Karpas-422 (cell line): ENCODE results near the gene GPR142. TPM values are rescaled to one million over a fixed set of nuclear protein-coding genes. Genes with fewer than 3 reads are reported as not detected.
"Not testable (repeated sequence)": the region's sequence is repeated elsewhere in the genome, so short reads cannot be mapped to it uniquely, and the experiment has no call there.

ENCODE experiments used
- DNase-seq: peaks from one replicate; pipeline ENCODE4 v3.0.0-alpha.2; 2015
- H2AFZ ChIP-seq: fragments of 200-600 bp; sonication (generic); 2 replicates; pipeline ENCODE4 v1.6.1; 2014; ENCODE audit warnings: antibody characterized with exemption, low read length, mixed read lengths
- H3K27ac ChIP-seq: fragments of 200-600 bp; sonication (generic); 2 replicates; pipeline ENCODE4 v1.5.1; 2014; ENCODE audit warnings: mild to moderate bottlenecking, low read length, moderate library complexity
- H3K27me3 ChIP-seq: fragments of 200-600 bp; sonication (generic); 2 replicates; pipeline ENCODE4 v1.6.1; 2014; ENCODE audit warnings: low read length, mixed read lengths
- H3K36me3 ChIP-seq: fragments of 200-600 bp; sonication (generic); 2 replicates; pipeline ENCODE4 v1.6.1; 2014; ENCODE audit warnings: low read length, mixed read lengths; ENCODE audit not compliant: insufficient read depth
- H3K4me1 ChIP-seq: fragments of 200-600 bp; sonication (generic); 2 replicates; pipeline ENCODE4 v1.6.1; 2014; ENCODE audit warnings: mild to moderate bottlenecking, low read length, mixed read lengths
- H3K4me2 ChIP-seq: fragments of 200-600 bp; sonication (generic); 2 replicates; pipeline ENCODE4 v1.6.1; 2014; ENCODE audit warnings: low read length, low read depth, mild to moderate bottlenecking; ENCODE audit not compliant: poor library complexity, severe bottlenecking
- H3K4me3 ChIP-seq: fragments of 200-600 bp; sonication (generic); 2 replicates; pipeline ENCODE4 v1.5.1; 2014; ENCODE audit warnings: mild to moderate bottlenecking, antibody characterized with exemption, low read length, mixed read lengths
- H3K79me2 ChIP-seq: fragments of 200-600 bp; sonication (generic); 2 replicates; pipeline ENCODE4 v1.6.1; 2014; ENCODE audit warnings: mild to moderate bottlenecking, low read length, mixed read lengths
- H3K9ac ChIP-seq: fragments of 200-600 bp; sonication (generic); 2 replicates; pipeline ENCODE4 v1.6.0; 2014; ENCODE audit warnings: low read length
- H3K9me2 ChIP-seq: fragments of 200-600 bp; sonication (generic), shearing (Covaris generic); replicated peaks from 2 replicates; pipeline ENCODE4 v1.6.0; 2014; ENCODE audit warnings: mild to moderate bottlenecking, low read length, moderate library complexity; ENCODE audit not compliant: insufficient read depth
- H3K9me3 ChIP-seq: fragments of 300-700, 200-600 bp; sonication (generic); 2 replicates; pipeline ENCODE4 v1.6.1; 2014; ENCODE audit warnings: low read length, mixed read lengths
- H4K20me1 ChIP-seq: fragments of 200-600 bp; sonication (generic); 2 replicates; pipeline ENCODE4 v1.6.1; 2014; ENCODE audit warnings: mild to moderate bottlenecking, antibody characterized with exemption, low read length, low read depth; ENCODE audit not compliant: insufficient read depth
- total RNA-seq: library from RNA; depleted of rRNA; stranded (reverse); fragments of >200 nt; shearing (Covaris generic); gene quantifications from 2 replicates; pipeline ENCODE4 v1.2.3, GENCODE V29; 2014; ENCODE audit warnings: low replicate concordance

The GPR142 gene
- total RNA-seq, 1 experiment from 2014 or later: not detected

- Histone ChIP-seq H3K27me3 (no peaks in the 10 kb centered on the region), H3K4me3 (no peak overlapping the region), H2AFZ (no peak overlapping the region), H3K79me2 (no peaks in the 10 kb centered on the region), H3K9me3 (no peaks in the 10 kb centered on the region), H3K4me1 (no peaks in the 10 kb centered on the region), H3K27ac (no peak overlapping the region), H3K9ac (no peak overlapping the region), H4K20me1 (no peaks in the 10 kb centered on the region), H3K9me2 (no peaks in the 10 kb centered on the region), H3K36me3 (no peaks in the 10 kb centered on the region), H3K4me2 (no peak overlapping the region)
- no peak for DNase-seq
Observed at GRCh38 chr17:74403512-74404137, 36.3 kb downstream of the GPR142 start.

DNA sequence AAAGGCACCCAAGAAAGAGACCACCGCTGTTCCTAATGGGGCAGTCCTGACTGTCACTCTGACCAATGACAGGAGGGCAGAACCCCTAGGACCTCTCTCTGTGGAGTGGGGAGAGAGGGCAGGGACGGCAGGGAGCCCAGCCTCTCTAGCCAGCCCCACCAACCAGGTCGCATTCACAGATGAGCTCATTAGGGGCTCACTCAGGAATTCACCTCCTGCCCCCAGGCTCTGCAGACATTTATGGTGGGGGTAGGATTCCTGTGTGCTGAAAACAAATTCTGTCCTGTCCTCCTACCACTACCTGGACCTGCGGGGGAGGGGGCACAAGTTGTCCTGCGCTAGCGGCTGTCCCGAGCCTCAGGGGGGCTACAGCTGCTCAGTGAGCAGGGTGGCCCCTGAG, 36.9 kb downstream of the GPR142 start:
- Histone ChIP-seq H3K9ac (no peak overlapping the region), H3K27me3 (no peaks in the 10 kb centered on the region), H2AFZ (no peak overlapping the region), H3K4me3 (no peak overlapping the region), H4K20me1 (no peaks in the 10 kb centered on the region), H3K9me2 (no peaks in the 10 kb centered on the region), H3K79me2 (no peaks in the 10 kb centered on the region), H3K9me3 (no peaks in the 10 kb centered on the region), H3K27ac (no peak overlapping the region), H3K4me1 (no peaks in the 10 kb centered on the region), H3K36me3 (no peaks in the 10 kb centered on the region), H3K4me2 (no peak overlapping the region)
- no peak for DNase-seq

- no peak overlapping the region for H3K9ac ChIP-seq
- H3K27ac ChIP-seq: no peak overlapping the region
- H3K4me1 ChIP-seq: no peaks in the 10 kb centered on the region
- no peaks in the 10 kb centered on the region for H3K36me3 ChIP-seq
- no peaks in the 10 kb centered on the region for H3K79me2 ChIP-seq
- H3K4me3 ChIP-seq: no peak overlapping the region
- H3K4me2 ChIP-seq: no peak overlapping the region
- no peaks in the 10 kb centered on the region for H3K9me3 ChIP-seq
- DNase-seq: no peak
- no peak overlapping the region for H2AFZ ChIP-seq
- H4K20me1 ChIP-seq: no peaks in the 10 kb centered on the region
- H3K9me2 ChIP-seq: no peaks in the 10 kb centered on the region
- no peaks in the 10 kb centered on the region for H3K27me3 ChIP-seq
Observed at GRCh38 chr17:74404789-74405188, 37.5 kb downstream of the GPR142 start.

DNA sequence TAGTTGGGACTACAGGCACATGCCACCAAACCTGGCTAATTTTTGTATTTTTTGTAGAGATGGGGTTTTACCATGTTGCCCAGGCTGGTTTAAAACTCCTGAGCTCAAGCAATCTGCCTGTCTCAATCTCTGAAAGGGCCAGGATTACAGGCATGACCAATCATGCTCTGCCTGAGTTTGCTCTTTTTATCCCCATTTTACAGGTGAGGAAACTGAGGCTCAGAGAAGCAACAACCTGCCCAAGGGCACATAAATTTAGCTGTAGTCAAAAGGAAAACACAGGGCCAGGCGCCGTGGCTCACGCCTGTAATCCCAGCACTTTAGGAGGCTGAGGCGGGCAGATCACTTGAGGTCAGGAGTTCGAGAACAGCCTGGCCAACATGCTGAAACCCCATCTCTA, 38.0 kb downstream of the GPR142 start:
- H3K9ac ChIP-seq, H3K79me2 ChIP-seq, H3K4me3 ChIP-seq, H3K9me3 ChIP-seq, H3K4me1 ChIP-seq, H4K20me1 ChIP-seq, H3K27me3 ChIP-seq, H3K9me2 ChIP-seq, H3K4me2 ChIP-seq, H2AFZ ChIP-seq, H3K36me3 ChIP-seq, DNase-seq, H3K27ac ChIP-seq: not testable (repeated sequence)

GRCh38 chr17:74407384-74407783, 40.1 kb downstream of the GPR142 start:
- Histone ChIP-seq H3K4me2 (no peak overlapping the region), H3K27ac (no peak overlapping the region), H3K9ac (no peak overlapping the region), H4K20me1 (no peaks in the 10 kb centered on the region), H3K4me1 (no peaks in the 10 kb centered on the region), H2AFZ (no peak overlapping the region), H3K27me3 (no peaks in the 10 kb centered on the region), H3K4me3 (no peak overlapping the region), H3K36me3 (no peaks in the 10 kb centered on the region), H3K79me2 (no peaks in the 10 kb centered on the region), H3K9me3 (no peaks in the 10 kb centered on the region), H3K9me2 (no peaks in the 10 kb centered on the region)
- no peak for DNase-seq

- H3K4me2 ChIP-seq: no peak overlapping the region
- no peak for DNase-seq
- H3K9me2 ChIP-seq: no peaks in the 10 kb centered on the region
- H3K4me1 ChIP-seq: no peaks in the 10 kb centered on the region
- no peak overlapping the region for H3K27ac ChIP-seq
- no peak overlapping the region for H3K4me3 ChIP-seq
- no peaks in the 10 kb centered on the region for H3K9me3 ChIP-seq
- H3K36me3 ChIP-seq: no peaks in the 10 kb centered on the region
- no peaks in the 10 kb centered on the region for H3K27me3 ChIP-seq
- H3K9ac ChIP-seq: no peak overlapping the region
- no peaks in the 10 kb centered on the region for H3K79me2 ChIP-seq
- H4K20me1 ChIP-seq: no peaks in the 10 kb centered on the region
- H2AFZ ChIP-seq: no peak overlapping the region
Observed at GRCh38 chr17:74408262-74408661, 41.0 kb downstream of the GPR142 start.

- H4K20me1 ChIP-seq: no peaks in the 10 kb centered on the region
- no peak overlapping the region for H2AFZ ChIP-seq
- no peaks in the 10 kb centered on the region for H3K79me2 ChIP-seq
- no peak for DNase-seq
- H3K27ac ChIP-seq: no peak overlapping the region
- H3K4me2 ChIP-seq: no peak overlapping the region
- H3K36me3 ChIP-seq: no peaks in the 10 kb centered on the region
- no peaks in the 10 kb centered on the region for H3K9me3 ChIP-seq
- H3K4me1 ChIP-seq: no peaks in the 10 kb centered on the region
- no peak overlapping the region for H3K9ac ChIP-seq
- no peak overlapping the region for H3K4me3 ChIP-seq
- H3K9me2 ChIP-seq: no peaks in the 10 kb centered on the region
- H3K27me3 ChIP-seq: no peaks in the 10 kb centered on the region
Observed at GRCh38 chr17:74408815-74409214, 41.5 kb downstream of the GPR142 start.

GRCh38 chr17:74410001-74410443, 42.7 kb downstream of the GPR142 start:
- DNase-seq: no peak
- no peaks in the 10 kb centered on the region for H3K79me2 ChIP-seq
- H4K20me1 ChIP-seq: no peaks in the 10 kb centered on the region
- peaks cover 6% of the 10 kb centered on the region for H3K4me1 ChIP-seq
- H3K27ac ChIP-seq: no peak overlapping the region
- H3K36me3 ChIP-seq: no peaks in the 10 kb centered on the region
- H3K27me3 ChIP-seq: no peaks in the 10 kb centered on the region
- H3K9me3 ChIP-seq: no peaks in the 10 kb centered on the region
- no peak overlapping the region for H3K4me3 ChIP-seq
- H2AFZ ChIP-seq: no peak overlapping the region
- H3K9me2 ChIP-seq: no peaks in the 10 kb centered on the region
- no peak overlapping the region for H3K9ac ChIP-seq
- H3K4me2 ChIP-seq: no peak overlapping the region

DNA sequence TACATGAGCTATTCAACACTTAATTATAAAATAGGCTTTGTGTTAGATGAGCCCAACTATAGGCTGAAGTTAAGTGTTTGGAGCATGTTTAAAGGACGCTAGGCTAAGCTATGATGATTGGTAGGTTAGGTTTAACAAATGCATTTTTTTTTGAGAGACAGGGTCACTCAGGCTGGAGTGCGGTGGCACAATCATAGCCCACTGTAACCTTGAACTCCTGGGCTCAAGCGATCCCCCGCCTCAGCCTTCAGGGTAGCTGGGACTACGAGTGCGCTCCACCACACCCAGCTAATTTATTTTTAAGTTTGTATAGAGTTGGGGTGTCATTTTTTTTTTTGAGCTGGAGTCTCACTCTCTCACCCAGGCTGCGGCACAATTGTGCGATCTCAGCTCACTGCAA, 45.3 kb downstream of the GPR142 start:
- Histone ChIP-seq H3K9me2 (no peaks in the 10 kb centered on the region), H3K4me1 (peaks cover 13% of the 10 kb centered on the region), H3K36me3 (no peaks in the 10 kb centered on the region), H3K27ac (no peak overlapping the region), H3K79me2 (no peaks in the 10 kb centered on the region), H3K27me3 (no peaks in the 10 kb centered on the region), H3K4me3 (no peak overlapping the region), H2AFZ (no peak overlapping the region), H3K4me2 (no peak overlapping the region), H3K9me3 (no peaks in the 10 kb centered on the region), H3K9ac (no peak overlapping the region), H4K20me1 (no peaks in the 10 kb centered on the region)
- DNase-seq: no peak
